CD4-positive, alpha-beta T cell treated with Interleukin-15 for 4 hours (primary cell): ENCODE results near the gene BTBD19.

Experiments
- DNase-seq: peaks from one replicate; pipeline ENCODE4 v3.0.0-alpha.2; 2020; ENCODE audit warnings: low spot score

Gene BTBD19

DNA sequence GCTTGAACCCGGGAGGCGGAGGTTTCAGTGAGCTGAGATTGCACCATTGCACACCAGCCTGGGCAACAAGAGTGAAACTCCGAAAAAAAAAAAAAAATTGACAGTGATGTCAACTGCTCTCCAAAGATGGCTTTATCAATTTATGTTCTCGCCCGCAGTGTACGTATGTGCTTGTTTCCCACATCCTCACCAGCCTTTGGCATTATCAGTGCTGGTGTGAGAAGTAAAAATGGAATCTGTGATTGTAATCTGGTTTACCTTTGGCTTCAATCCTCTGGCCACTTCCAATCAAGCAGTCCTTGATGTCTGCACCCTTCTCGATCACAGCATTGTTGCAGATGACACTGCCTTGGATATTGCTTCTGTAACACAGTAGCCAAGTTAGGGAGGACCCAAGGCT lies 49.1 kb downstream of the BTBD19 start:
- DNase-seq, result no peak

DNA sequence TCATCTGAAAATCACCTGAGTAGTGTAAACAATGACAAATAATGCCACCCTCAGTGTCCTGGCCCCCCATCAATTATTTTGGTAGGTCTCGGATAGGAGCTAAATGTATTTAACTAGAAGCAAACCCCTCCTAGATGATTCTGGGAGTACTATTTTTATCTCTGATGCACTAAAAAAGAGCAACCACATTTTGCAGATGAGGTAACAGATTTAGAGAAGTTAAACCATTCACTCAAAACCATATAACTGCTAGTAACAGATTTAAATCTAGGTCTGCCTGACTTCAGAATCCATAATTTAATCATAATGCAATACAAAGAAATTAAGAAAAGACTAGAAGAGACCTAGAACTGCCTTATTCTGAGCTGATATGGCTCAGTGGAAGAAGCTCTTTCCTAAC lies 52.0 kb downstream of the BTBD19 start:
- no peak for DNase-seq

DNA sequence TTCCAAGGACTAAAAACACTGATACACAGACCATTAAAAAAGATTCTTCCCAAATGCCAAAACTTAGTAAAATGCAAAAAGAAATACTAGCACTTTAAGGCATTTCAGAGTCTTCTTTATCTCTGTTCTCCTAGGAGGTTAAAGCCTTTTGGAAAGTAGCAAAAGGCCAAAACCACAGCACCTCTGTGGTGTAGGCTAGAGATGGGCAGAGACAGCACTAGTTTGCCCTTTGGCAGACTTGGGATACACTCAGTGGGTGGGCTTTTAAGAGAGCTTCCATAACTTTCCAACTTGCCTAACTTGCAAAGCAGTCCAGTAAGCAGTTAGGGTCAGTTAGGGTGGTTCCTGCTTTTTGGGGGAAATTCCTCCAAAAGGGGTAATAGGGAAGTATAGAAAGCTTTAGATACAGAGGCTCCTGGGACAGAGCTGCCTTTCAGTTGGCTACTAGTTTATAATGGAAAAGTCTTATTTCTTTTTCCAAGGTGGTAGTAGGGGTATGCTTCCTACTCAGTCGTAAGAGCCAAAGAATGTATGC lies 52.6 kb downstream of the BTBD19 start:
- DNase-seq, result no peak

DNA sequence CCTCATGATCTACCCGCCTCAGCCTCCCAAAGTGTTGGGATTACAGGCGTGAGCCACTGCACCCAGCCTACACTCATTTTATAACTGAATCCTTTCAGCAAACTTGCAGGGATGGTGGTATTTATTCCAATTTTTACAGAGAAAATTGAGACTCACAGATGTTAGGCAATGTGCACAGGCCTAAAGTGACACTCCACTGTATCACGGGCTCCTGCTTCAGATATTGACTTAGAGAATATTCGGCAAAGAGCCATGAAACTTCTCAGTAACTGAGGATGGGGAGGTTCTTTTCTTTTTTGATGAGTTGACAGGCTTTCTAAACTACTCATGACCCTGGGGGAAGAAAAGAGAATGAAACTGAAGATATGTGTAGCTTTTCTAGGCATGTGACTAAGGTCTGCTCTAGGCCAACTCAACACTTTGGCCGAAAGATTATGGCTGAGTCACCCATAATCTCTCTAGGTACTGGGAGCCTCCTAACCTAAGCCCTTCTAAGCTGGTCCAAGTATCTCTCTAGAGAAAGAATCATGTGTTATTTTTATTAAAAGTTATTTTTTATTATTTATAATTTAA lies 54.6 kb downstream of the BTBD19 start:
- no peak for DNase-seq
